Ascending aorta (tissue), 2 donors: ENCODE results near the gene VSTM2L. TPM values are rescaled to one million over a fixed set of nuclear protein-coding genes. Genes with fewer than 3 reads are reported as not detected.

ENCODE experiments used
- DNase-seq, 2 donors: peaks; one replicate each; pipeline ENCODE4 v3.0.0-alpha.2; 2019; ENCODE audit warnings: low spot score in 2 of 2
- H3K27ac ChIP-seq, 2 donors: fragments of 200-600 bp; sonication (generic); one replicate each; pipeline ENCODE4 v1.5.1; 2016 to 2017; ENCODE audit warnings: mild to moderate bottlenecking in 1 of 2
- H3K27me3 ChIP-seq: fragments of 200-600 bp; sonication (generic); one replicate; pipeline ENCODE4 v1.5.1; 2017
- H3K36me3 ChIP-seq, 2 donors: fragments of 200-600 bp; sonication (generic); one replicate each; pipeline ENCODE4 v1.5.1; 2016
- H3K4me1 ChIP-seq, 2 donors: fragments of 200-600 bp; sonication (generic); one replicate each; pipeline ENCODE4 v1.5.1; 2016 to 2017; ENCODE audit warnings: mild to moderate bottlenecking in 1 of 2
- H3K4me3 ChIP-seq, 2 donors: fragments of 200-600 bp; sonication (generic); one replicate each; pipeline ENCODE4 v1.5.1; 2016 to 2017; ENCODE audit warnings: mild to moderate bottlenecking in 1 of 2
- H3K9me3 ChIP-seq, 2 donors: fragments of 200-600 bp; sonication (generic); one replicate each; pipeline ENCODE4 v1.5.1; 2016
- intact Hi-C: fragments of 100-400 bp; cut with DNase I; formaldehyde crosslinking; loops from one replicate; pipeline ENCODE4 v1.15.1; 2023
- total RNA-seq: library from RNA; depleted of rRNA; stranded (reverse); fragments of >200 nt; gene quantifications from one replicate; pipeline ENCODE4 v1.1.0, GENCODE V29; 2016
- TF ChIP-seq, protein P1 (sequence below), 3 experiments: fragments of 200-600 bp in 2 of 3; fragments of 450-650 bp in 1 of 3; sonication (generic) in 2 of 3; IDR thresholded peaks; one replicate each; pipeline ENCODE4 v1.5.1; 2016 to 2019; ENCODE audit warnings: antibody characterized with exemption in 3 of 3, mild to moderate bottlenecking in 1 of 3, moderate library complexity in 1 of 3

The VSTM2L gene
- total RNA-seq, 1 donor from 2014 or later = 1.1 TPM

- TF ChIP-seq, protein P1, sequence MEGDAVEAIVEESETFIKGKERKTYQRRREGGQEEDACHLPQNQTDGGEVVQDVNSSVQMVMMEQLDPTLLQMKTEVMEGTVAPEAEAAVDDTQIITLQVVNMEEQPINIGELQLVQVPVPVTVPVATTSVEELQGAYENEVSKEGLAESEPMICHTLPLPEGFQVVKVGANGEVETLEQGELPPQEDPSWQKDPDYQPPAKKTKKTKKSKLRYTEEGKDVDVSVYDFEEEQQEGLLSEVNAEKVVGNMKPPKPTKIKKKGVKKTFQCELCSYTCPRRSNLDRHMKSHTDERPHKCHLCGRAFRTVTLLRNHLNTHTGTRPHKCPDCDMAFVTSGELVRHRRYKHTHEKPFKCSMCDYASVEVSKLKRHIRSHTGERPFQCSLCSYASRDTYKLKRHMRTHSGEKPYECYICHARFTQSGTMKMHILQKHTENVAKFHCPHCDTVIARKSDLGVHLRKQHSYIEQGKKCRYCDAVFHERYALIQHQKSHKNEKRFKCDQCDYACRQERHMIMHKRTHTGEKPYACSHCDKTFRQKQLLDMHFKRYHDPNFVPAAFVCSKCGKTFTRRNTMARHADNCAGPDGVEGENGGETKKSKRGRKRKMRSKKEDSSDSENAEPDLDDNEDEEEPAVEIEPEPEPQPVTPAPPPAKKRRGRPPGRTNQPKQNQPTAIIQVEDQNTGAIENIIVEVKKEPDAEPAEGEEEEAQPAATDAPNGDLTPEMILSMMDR (IDR thresholded peaks at IDR 0.05) = no peak
- Histone ChIP-seq H3K9me3 (no peaks in the 10 kb centered on the region), H3K4me1 (peaks cover 7 to 29% of the 10 kb centered on the region in 2 donors), H3K36me3 (peaks cover 6 to 17% of the 10 kb centered on the region in 2 donors), H3K27me3 (no peaks in the 10 kb centered on the region), H3K4me3 (no peak overlapping the region), H3K27ac (peak overlapping the region in 1 of 2 donors; percentile 10)
- no peak for DNase-seq
- intact Hi-C loops = loop anchor here (5.0 kb wide), 1 partner anchor 422 kb away; no protein-coding TSS in a partner anchor
Observed at GRCh38 chr20:37989601-37990295, 86.8 kb downstream of the VSTM2L start.

DNA sequence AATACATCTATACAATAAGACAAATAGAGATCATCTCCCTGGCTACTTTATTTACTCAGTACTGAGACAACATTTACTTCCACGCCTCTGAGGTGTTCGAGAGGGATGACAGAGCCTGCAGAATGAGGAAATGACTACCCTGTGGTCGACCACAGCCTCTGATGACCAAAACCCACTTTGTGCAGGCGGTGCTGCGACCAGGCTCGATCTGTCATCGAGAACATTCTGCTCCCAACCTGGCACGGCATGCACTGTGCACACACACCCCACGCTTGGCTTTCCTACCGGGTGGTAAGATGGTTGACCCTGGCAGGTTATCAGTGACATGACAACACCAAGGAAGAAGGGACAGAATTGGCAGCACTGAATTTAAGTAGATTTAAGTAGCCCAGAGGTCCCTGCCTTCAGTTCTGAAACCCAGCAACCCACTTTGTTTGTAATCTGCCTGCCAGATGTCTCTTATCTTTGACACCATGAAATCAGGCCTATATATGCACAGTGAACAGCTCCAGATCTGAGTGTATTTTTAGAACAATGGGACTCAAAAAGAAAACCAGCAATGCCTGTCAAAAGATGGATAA lies 87.7 kb downstream of the VSTM2L start:
- intact Hi-C loops = loop anchor here (5.0 kb wide), 1 partner anchor 423 kb away; no protein-coding TSS in a partner anchor
- peaks cover 15 to 26% of the 10 kb centered on the region in 2 donors for H3K36me3 ChIP-seq
- no peak overlapping the region for H3K4me3 ChIP-seq
- DNase-seq = peak in 1 of 2 donors; percentile 72
- H3K4me1 ChIP-seq = peaks cover 7 to 25% of the 10 kb centered on the region in 2 donors
- no peak overlapping the region for H3K27ac ChIP-seq
- TF ChIP-seq, protein P1 (IDR thresholded peaks at IDR 0.05) = no peak
- H3K27me3 ChIP-seq = no peaks in the 10 kb centered on the region
- H3K9me3 ChIP-seq = no peaks in the 10 kb centered on the region

GRCh38 chr20:37991157-37991866 lies 88.4 kb downstream of the VSTM2L start:
- Histone ChIP-seq H3K9me3 (no peaks in the 10 kb centered on the region), H3K27ac (no peak overlapping the region), H3K27me3 (no peaks in the 10 kb centered on the region), H3K4me3 (no peak overlapping the region), H3K36me3 (peaks cover 22 to 32% of the 10 kb centered on the region in 2 donors), H3K4me1 (peaks cover 7 to 21% of the 10 kb centered on the region in 2 donors)
- TF ChIP-seq, protein P1 (IDR thresholded peaks at IDR 0.05) = no peak
- intact Hi-C loops = loop anchor here (5.0 kb wide), 1 partner anchor 424 kb away; no protein-coding TSS in a partner anchor
- DNase-seq = no peak

GRCh38 chr20:37991908-37992307 lies 89.0 kb downstream of the VSTM2L start:
- Histone ChIP-seq H3K27me3 (no peaks in the 10 kb centered on the region), H3K4me3 (no peak overlapping the region), H3K4me1 (peaks cover 4 to 15% of the 10 kb centered on the region in 2 donors), H3K36me3 (peaks cover 28 to 38% of the 10 kb centered on the region in 2 donors), H3K9me3 (no peaks in the 10 kb centered on the region), H3K27ac (no peak overlapping the region)
- TF ChIP-seq, protein P1 (IDR thresholded peaks at IDR 0.05) = no peak
- intact Hi-C loops = loop anchor here (5.0 kb wide), 1 partner anchor 425 kb away; no protein-coding TSS in a partner anchor
- DNase-seq = no peak

DNA sequence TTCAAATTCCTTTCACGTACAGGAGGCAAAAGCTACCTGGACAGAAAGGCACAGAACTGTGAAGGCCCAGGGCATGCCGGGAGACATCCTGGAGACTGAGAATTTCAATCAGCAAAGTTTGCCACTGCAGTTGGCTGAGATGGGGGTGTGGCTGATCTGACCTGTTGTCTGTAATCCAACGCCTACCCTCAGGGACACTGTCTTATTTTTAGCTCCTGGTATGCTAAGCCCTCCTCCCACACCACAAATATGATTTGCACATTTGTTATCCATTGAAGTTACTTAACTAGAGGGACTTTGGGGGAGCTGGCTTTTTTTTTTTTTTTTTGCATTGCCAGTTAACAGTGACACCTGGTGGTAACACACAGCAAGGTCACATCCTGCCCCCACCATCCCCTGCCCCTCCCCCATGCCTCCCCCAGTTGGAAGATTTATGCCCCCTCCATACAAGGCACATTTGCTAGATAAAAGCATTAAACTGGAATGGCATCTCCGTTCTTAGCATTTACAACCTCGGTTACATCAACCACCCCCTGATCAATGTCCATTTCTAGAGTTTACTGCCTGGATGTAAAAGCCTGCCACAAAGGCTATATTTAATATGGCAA lies 90.0 kb downstream of the VSTM2L start:
- Histone ChIP-seq H3K36me3 (peaks cover 33 to 47% of the 10 kb centered on the region in 2 donors), H3K27me3 (no peaks in the 10 kb centered on the region), H3K4me3 (no peak overlapping the region), H3K9me3 (no peaks in the 10 kb centered on the region), H3K27ac (peak overlapping the region in 1 of 2 donors; percentile 9), H3K4me1 (peaks cover under 1 to 5% of the 10 kb centered on the region in 2 donors)
- no peak for DNase-seq
- intact Hi-C loops = loop anchor here (5.0 kb wide), 1 partner anchor 426 kb away; no protein-coding TSS in a partner anchor
- TF ChIP-seq, protein P1 (IDR thresholded peaks at IDR 0.05) = peak in 2 of 3 experiments; percentile 57 to 59
